ENCODE results near the gene OTUB1.

DNA sequence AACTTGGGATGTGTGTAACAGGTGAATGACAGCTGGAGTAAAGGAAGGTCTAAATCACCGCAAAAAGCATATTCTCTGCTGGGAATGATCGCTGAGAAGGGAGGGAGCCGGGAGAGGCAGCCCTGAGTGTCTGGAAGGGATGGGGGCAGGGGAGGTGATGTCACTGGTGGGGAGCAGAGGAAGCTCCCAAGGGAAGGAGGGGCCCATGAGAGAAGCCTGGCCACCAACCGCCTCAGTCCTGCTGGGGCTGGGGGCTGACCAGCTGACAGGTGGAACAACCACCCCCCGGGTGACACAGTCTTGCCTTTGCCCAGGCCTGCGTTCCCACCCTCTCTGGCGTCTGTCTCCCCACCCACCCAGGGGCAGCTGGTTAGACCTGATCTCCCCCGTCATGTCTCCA, 43.5 kb downstream of the OTUB1 start:
- TF ChIP-seq POLR2AphosphoS5 (IDR thresholded peaks at IDR 0.05; ENCODE audit: low read depth, low read length), result no peak
- TF ChIP-seq SIN3A (IDR thresholded peaks at IDR 0.05; ENCODE audit: borderline replicate concordance, insufficient read depth, low read length), result no peak
- no peak for TF ChIP-seq TAF1 (IDR thresholded peaks at IDR 0.05; ENCODE audit: borderline replicate concordance, insufficient read depth, low read length)

All from PFSK-1 (cell line).